Measurements from ENCODE around the gene CRAT.

DNA sequence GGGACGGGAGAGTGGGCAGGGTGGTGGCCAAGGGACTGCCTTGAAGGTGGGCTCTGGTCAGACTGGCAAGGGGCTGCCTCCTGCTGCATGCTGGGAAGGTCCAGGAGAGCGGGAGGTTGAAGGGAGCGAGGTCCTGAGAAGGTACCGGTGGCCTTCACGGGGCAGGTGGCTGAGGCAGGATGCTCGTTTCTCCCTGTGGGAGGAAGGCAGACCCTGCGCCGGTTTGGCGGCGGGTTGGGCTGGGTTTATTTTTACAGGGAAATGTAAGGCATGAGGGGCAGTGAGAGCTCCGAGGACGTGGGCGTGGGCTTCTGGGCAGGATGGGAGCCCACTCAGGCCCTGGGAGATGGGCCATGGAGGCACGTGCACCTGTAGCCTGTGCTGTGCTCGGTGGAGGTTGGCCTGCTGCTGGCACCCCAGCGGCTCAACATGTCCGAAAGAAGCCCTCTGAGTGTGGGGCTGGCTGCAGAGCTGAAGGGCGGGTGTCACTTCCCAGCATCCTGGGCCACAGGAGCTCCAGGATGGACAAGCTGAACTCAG lies 40.1 kb upstream of the CRAT start:
- TF ChIP-seq, protein P1, sequence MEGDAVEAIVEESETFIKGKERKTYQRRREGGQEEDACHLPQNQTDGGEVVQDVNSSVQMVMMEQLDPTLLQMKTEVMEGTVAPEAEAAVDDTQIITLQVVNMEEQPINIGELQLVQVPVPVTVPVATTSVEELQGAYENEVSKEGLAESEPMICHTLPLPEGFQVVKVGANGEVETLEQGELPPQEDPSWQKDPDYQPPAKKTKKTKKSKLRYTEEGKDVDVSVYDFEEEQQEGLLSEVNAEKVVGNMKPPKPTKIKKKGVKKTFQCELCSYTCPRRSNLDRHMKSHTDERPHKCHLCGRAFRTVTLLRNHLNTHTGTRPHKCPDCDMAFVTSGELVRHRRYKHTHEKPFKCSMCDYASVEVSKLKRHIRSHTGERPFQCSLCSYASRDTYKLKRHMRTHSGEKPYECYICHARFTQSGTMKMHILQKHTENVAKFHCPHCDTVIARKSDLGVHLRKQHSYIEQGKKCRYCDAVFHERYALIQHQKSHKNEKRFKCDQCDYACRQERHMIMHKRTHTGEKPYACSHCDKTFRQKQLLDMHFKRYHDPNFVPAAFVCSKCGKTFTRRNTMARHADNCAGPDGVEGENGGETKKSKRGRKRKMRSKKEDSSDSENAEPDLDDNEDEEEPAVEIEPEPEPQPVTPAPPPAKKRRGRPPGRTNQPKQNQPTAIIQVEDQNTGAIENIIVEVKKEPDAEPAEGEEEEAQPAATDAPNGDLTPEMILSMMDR (IDR thresholded peaks at IDR 0.05; ENCODE audit: borderline replicate concordance, extremely low read depth, low read length, poor library complexity, severe bottlenecking) = no peak
- no peak for TF ChIP-seq EZH2 (IDR thresholded peaks at IDR 0.05; ENCODE audit: borderline replicate concordance, low read depth, low read length, severe bottlenecking)
